Effector memory CD4-positive, alpha-beta T cell (primary cell): ENCODE results near the gene NKRF.
A peak's percentile ranks its signal among the peaks of the same experiment; 100 is the strongest.

Experiments
- DNase-seq, 3 donors: peaks; one replicate each; pipeline ENCODE4 v3.0.0-alpha.2; 2020
- H3K27ac ChIP-seq: 2 replicates; pipeline ENCODE4 v1.7.0; 2013; ENCODE audit warnings: mild to moderate bottlenecking, low read length, moderate library complexity; ENCODE audit not compliant: insufficient read depth, poor library complexity, severe bottlenecking
- H3K27me3 ChIP-seq: replicated peaks from 2 replicates; pipeline ENCODE4 v1.7.0; 2013; ENCODE audit warnings: mild to moderate bottlenecking, low read length; ENCODE audit not compliant: insufficient read depth, control insufficient read depth, poor library complexity, severe bottlenecking
- H3K36me3 ChIP-seq: 2 replicates; pipeline ENCODE4 v1.7.0; 2013; ENCODE audit warnings: mild to moderate bottlenecking, low read length, moderate library complexity; ENCODE audit not compliant: control insufficient read depth, insufficient read depth
- H3K4me1 ChIP-seq: 2 replicates; pipeline ENCODE4 v1.7.0; 2013; ENCODE audit warnings: low read length, mild to moderate bottlenecking; ENCODE audit not compliant: control insufficient read depth, insufficient read depth, poor library complexity, severe bottlenecking
- H3K4me3 ChIP-seq: 2 replicates; pipeline ENCODE4 v1.7.0; 2013; ENCODE audit warnings: low read length, low read depth, mild to moderate bottlenecking; ENCODE audit not compliant: insufficient read depth, poor library complexity, severe bottlenecking
- H3K9me3 ChIP-seq: 2 replicates; pipeline ENCODE4 v1.7.0; 2013; ENCODE audit warnings: mild to moderate bottlenecking, low read length, moderate library complexity; ENCODE audit not compliant: control insufficient read depth
- total RNA-seq, 3 donors: gene quantifications; one replicate each; lab custom pipeline; 2026; lab: John Stamatoyannopoulos, UW

Gene NKRF
- total RNA-seq: 26.7 to 44.8 (median 27.2) reads per million in 3 donors

DNA sequence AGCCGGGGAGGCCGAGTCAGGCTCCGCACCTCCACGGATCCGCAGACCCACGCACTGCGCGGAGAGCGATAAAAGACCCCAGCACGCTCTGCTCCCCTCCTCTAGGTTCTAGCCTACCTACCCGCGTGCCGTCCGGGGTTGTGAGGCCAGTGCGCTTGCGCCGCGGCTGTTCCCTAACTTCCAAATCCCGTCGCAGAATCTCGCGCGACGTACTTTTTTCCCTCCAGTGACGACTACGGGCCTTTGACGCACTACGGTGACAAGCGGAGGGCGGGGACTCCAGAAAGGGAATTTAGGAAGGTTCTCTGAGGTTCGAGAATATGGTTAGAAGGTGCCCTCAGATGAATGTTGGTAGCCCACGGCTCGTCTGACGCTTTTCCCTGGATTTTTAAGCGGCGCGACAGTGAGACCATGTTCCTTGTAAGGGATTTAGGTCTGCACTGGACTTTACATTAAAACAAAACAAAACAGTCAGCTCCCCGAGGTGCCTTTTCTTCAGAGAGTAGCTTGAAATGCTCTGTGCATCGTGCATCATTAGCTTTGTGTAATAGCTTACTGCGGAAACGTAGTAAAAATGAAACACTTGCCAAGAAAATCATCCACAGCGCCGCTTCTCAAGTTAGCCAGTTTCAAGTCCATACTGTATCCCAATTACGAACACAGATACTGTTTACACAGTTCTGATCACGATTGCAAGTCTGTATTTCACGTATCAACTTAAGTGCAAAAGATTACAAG is at the start of gene NKRF:
Gene NKRF (minus strand): TSS at position 145 of the 738 bp plus-strand sequence.
- H3K4me1 ChIP-seq: no peaks in the 10 kb centered on the region
- H3K27ac ChIP-seq: peak within 1 kb of the TSS; percentile 84
- no peaks in the 10 kb centered on the region for H3K27me3 ChIP-seq
- H3K4me3 ChIP-seq: peak within 1 kb of the TSS; percentile 75
- H3K9me3 ChIP-seq: no peaks in the 10 kb centered on the region
- H3K36me3 ChIP-seq: no peaks in the 10 kb centered on the region
- DNase-seq: peak; percentile 80 to 89 (median 85)

DNA sequence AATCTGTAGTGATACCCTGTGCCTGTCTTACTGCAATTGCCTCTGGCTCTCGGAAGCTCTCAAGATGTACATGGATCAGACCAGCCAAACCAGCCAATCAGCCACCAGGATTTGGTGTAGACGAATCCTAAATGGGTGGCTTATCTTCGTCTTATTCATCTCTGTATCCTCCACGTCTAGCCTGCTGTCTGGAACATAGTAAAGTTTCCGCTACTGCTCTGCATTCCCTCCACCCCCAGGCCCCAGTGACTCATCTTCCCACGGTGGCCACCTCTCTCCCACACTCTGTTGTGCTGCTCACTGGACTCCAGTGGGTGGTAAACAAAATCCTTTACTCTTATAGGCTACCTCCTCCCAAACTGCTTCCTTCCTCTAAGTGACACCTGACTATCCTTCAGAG is 48.9 kb upstream of the NKRF start:
- H3K36me3 ChIP-seq: peaks cover 33% of the 10 kb centered on the region

DNA sequence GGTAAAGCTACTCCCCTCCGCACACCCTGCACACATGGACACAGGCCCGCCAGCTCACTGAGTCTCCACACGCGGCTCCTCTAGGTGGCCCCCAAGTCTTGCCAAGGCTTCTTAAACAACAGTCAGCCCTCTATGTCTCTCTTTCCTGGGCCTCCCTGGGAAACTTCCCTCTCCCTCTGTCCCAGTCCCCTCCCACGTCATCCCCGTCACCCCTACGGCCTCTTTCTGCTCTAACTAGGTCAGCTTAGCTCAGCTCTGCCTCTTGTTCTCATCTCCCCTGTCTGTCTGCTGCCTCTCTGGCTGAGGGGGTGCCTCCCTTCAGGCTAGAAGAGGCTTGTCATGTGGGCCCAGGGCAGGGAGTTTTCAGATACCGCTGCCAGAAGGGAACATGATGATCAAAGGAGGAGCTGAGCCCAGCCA is 47.9 kb upstream of the NKRF start:
- Histone ChIP-seq H3K4me3 (no peak overlapping the region), H3K27ac (peak overlapping the region; percentile 35), H3K9me3 (no peaks in the 10 kb centered on the region), H3K4me1 (peaks cover 13% of the 10 kb centered on the region), H3K36me3 (peaks cover 37% of the 10 kb centered on the region), H3K27me3 (no peaks in the 10 kb centered on the region)
- peak; percentile 21 to 55 (median 30) for DNase-seq

More for the DNA sequence above, 48.9 kb upstream of the NKRF start:
- no peaks in the 10 kb centered on the region for H3K9me3 ChIP-seq
- peak overlapping the region; percentile 42 for H3K27ac ChIP-seq
- peaks cover 11% of the 10 kb centered on the region for H3K4me1 ChIP-seq
- no peaks in the 10 kb centered on the region for H3K27me3 ChIP-seq
- H3K4me3 ChIP-seq: no peak overlapping the region
- DNase-seq: peak; percentile 44 to 73 (median 52)

DNA sequence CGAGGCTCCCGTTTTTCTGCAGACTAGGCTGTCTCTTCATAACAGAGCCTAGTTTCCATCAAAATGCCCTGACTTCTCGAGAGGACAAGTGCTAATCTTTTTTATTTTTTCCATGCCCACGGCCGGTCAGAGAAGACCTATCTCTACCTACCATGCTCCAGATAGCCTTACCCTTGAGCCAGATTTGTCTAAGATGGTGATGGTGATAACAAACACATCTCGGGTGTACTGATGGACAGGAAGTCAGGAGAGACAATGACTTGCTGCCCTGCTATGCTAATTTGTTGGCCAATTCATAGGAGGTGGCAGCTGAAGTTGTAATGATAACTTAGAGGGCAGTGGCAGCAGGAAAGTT is 42.2 kb upstream of the NKRF start:
- Histone ChIP-seq H3K36me3 (peaks cover 46% of the 10 kb centered on the region), H3K27me3 (no peaks in the 10 kb centered on the region), H3K27ac (peak overlapping the region; percentile 60), H3K9me3 (no peaks in the 10 kb centered on the region), H3K4me1 (peaks cover 21% of the 10 kb centered on the region), H3K4me3 (no peak overlapping the region)
- DNase-seq: no peak

DNA sequence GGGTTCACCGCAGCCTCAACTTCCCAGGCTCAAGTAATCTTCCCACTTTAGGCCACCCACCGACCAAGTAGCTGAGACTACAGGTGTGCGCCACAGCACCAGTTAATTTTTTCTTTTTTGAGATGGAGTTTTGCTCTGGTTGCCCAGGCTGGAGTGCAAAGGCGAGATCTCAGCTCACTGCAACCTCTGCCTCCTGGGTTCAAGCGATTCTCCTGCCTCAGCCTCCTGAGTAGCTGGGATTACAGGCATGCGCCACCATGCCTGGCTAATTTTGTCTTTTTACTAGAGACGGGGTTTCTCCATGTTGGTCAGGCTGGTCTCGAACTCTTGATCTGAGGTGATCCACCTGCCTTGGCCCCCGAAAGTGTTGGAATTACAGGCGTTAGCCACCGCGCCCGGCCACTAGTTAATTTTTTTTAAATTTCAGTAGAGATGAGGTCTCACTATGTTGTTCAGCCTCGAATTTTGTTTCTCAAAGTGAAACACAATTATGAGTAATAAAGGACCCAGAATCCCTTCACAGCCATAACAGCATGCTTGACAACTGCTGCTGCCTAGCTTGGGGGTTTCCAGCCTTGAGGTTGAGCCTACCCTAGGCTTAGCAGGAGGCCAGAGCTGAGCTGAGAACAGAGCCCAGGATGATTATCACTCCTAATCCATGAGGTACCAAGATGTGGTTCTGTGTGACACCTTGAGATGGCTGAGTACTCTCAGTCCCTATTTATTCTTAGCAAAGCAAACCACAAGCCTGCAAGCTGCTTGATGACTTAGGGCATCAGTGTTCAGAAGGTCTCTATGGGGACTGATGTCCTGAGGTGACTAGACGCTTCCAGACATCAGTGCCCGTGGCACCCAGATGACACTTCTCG is 41.6 kb upstream of the NKRF start:
- Histone ChIP-seq H3K4me1 (peaks cover 21% of the 10 kb centered on the region), H3K36me3 (peaks cover 49% of the 10 kb centered on the region), H3K9me3 (no peaks in the 10 kb centered on the region), H3K27me3 (no peaks in the 10 kb centered on the region), H3K4me3 (no peak overlapping the region), H3K27ac (peak overlapping the region; percentile 60)
- DNase-seq: peak; percentile 34 to 65 (median 41)

DNA sequence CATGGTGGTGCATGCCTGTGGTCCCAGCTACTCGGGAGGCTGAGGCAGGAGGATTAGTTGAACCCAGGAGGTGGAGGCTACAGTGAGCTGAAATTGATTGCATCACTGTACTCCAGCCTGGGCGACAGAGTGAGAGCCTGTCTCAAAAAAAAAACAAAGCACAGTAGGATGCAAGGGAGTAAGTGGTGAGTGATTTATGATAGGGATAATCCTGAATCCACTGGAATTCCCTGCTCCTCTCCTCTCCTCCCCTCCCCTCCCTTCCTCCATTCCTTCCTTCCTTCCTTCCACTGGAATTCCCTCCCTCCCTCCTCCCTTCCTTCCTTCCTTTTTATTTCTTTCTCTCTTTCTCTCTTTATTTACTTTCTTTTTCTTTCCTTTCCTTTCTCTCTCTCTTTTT is 40.9 kb upstream of the NKRF start:
- Histone ChIP-seq H3K9me3 (no peaks in the 10 kb centered on the region), H3K27ac (peak overlapping the region; percentile 60), H3K4me1 (peaks cover 21% of the 10 kb centered on the region), H3K36me3 (peaks cover 46% of the 10 kb centered on the region), H3K4me3 (no peak overlapping the region), H3K27me3 (no peaks in the 10 kb centered on the region)
- no peak for DNase-seq

DNA sequence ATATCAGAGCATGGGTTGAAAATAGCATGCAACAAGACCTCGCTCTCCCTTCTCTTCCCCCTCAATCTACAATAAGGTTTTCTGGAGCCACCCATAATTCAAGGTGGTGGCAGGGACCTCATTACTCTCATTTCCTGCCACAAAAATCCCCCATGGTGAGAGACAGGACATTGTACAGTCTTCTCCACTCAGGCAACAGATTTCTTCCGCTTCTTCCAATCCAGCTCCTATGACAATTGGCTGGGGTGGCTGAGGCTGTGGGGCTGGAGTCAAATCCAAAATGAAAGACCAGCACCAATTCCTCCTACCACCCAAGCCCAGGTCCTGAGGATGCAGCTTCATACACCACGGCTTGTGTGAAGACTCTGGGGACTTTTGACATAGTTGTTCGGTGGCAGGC is 40.3 kb upstream of the NKRF start:
- no peak overlapping the region for H3K4me3 ChIP-seq
- no peaks in the 10 kb centered on the region for H3K9me3 ChIP-seq
- peaks cover 21% of the 10 kb centered on the region for H3K4me1 ChIP-seq
- H3K27me3 ChIP-seq: no peaks in the 10 kb centered on the region
- peaks cover 47% of the 10 kb centered on the region for H3K36me3 ChIP-seq
- no peak for DNase-seq
- peak overlapping the region; percentile 37 for H3K27ac ChIP-seq

DNA sequence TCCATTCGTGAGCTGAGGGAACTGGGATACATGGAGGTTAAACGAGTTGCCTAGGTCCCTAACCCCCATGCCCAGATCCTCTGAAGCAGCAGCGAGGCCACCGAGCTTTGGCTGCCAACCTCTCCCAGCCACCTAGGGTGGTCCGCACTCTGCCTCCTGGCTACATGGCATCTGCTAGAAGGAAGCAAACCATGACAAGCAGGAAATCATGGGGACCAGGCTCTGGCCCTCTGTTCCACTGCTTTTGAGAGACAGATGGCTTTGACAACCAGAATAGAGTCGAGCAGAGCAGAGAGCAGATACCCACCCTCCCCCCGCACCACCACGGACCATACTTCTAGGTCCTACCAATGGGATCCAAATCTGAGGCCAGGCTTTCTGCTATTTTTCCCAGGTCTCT is 37.5 kb upstream of the NKRF start:
- H3K9me3 ChIP-seq: no peaks in the 10 kb centered on the region
- no peak overlapping the region for H3K27ac ChIP-seq
- H3K27me3 ChIP-seq: no peaks in the 10 kb centered on the region
- no peak for DNase-seq
- no peak overlapping the region for H3K4me3 ChIP-seq
- H3K36me3 ChIP-seq: peaks cover 42% of the 10 kb centered on the region
- H3K4me1 ChIP-seq: peaks cover 15% of the 10 kb centered on the region

DNA sequence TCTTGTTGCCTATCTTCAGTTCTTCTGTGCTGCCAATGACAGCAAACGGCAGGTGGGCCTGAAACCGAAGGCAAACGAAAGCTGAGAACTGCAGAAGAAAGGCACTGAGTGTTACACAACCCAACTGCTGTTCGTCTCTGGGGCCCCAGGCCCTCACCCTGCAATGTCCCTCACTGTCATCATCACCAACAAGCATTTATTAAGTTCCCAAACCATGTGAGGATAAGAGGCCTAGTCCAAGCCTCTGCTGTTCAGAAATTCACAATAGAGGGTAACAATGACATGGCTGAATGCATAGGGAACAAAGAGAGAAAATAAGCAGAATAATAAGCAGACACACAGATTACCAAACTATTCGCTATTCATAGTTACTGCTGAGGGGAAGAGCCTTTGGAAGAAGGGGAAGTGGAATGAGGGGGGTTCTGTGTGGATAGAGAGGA is 34.5 kb upstream of the NKRF start:
- no peaks in the 10 kb centered on the region for H3K9me3 ChIP-seq

More for the DNA sequence above, 34.5 kb upstream of the NKRF start:
- Histone ChIP-seq H3K4me3 (no peak overlapping the region), H3K27ac (no peak overlapping the region), H3K27me3 (no peaks in the 10 kb centered on the region), H3K36me3 (peaks cover 61% of the 10 kb centered on the region), H3K4me1 (no peaks in the 10 kb centered on the region)
- no peak for DNase-seq
